HEK293 (cell line): Measurements from ENCODE around the gene DOCK1.

Source experiments
- FEZF1 ChIP-seq: fragments of 450-650 bp; formaldehyde crosslinking; IDR thresholded peaks from 2 replicates; pipeline ENCODE4 v1.5.1; 2016; ENCODE audit warnings: missing biosample characterization, missing genetic modification characterization
- SALL2 ChIP-seq: fragments of 450-650 bp; formaldehyde crosslinking; IDR thresholded peaks from 2 replicates; pipeline ENCODE4 v1.5.0; 2017; ENCODE audit warnings: missing biosample characterization, mild to moderate bottlenecking, missing genetic modification characterization, borderline replicate concordance
- TRIM28 ChIP-seq: IDR thresholded peaks from 2 replicates; pipeline ENCODE4 v1.6.1; 2011; ENCODE audit warnings: low read length, control low read depth, borderline replicate concordance
- ZBTB21 ChIP-seq: fragments of 450-650 bp; formaldehyde crosslinking; IDR thresholded peaks from 2 replicates; pipeline ENCODE4 v1.5.1; 2017; ENCODE audit warnings: missing biosample characterization, missing genetic modification characterization
- ZFP69B ChIP-seq: fragments of 450-650 bp; formaldehyde crosslinking; IDR thresholded peaks from 2 replicates; pipeline ENCODE4 v1.5.1; 2016; ENCODE audit warnings: missing biosample characterization, missing genetic modification characterization
- ZNF24 ChIP-seq: fragments of 450-650 bp; formaldehyde crosslinking; IDR thresholded peaks from 2 replicates; pipeline ENCODE4 v1.5.1; 2016; ENCODE audit warnings: missing biosample characterization, missing genetic modification characterization
- ZNF529 ChIP-seq: fragments of 450-650 bp; formaldehyde crosslinking; IDR thresholded peaks from 2 replicates; pipeline ENCODE4 v1.5.1; 2017; ENCODE audit warnings: missing genetic modification characterization, missing biosample characterization; ENCODE audit not compliant: insufficient replicate concordance
- ZNF654 ChIP-seq: fragments of 450-650 bp; formaldehyde crosslinking; IDR thresholded peaks from 2 replicates; pipeline ENCODE4 v1.5.1; 2016; ENCODE audit warnings: low read depth, missing biosample characterization, missing genetic modification characterization
- TF ChIP-seq, protein P1 (sequence below): fragments of 450-650 bp; formaldehyde crosslinking; IDR thresholded peaks from 2 replicates; pipeline ENCODE4 v1.5.1; 2016; ENCODE audit warnings: missing biosample characterization, missing genetic modification characterization
- TF ChIP-seq, protein P2 (sequence below): fragments of 450-650 bp; formaldehyde crosslinking; IDR thresholded peaks from 2 replicates; pipeline ENCODE4 v1.5.1; 2016; ENCODE audit warnings: missing biosample characterization, missing genetic modification characterization
- TF ChIP-seq, protein P3 (sequence below): fragments of 450-650 bp; IDR thresholded peaks from 2 replicates; pipeline ENCODE4 v1.5.1; 2018; ENCODE audit warnings: missing biosample characterization, mild to moderate bottlenecking, missing genetic modification characterization
- TF ChIP-seq, protein P4 (sequence below): fragments of 450-650 bp; formaldehyde crosslinking; IDR thresholded peaks from 2 replicates; pipeline ENCODE4 v1.5.1; 2016; ENCODE audit warnings: missing biosample characterization, missing genetic modification characterization

DNA sequence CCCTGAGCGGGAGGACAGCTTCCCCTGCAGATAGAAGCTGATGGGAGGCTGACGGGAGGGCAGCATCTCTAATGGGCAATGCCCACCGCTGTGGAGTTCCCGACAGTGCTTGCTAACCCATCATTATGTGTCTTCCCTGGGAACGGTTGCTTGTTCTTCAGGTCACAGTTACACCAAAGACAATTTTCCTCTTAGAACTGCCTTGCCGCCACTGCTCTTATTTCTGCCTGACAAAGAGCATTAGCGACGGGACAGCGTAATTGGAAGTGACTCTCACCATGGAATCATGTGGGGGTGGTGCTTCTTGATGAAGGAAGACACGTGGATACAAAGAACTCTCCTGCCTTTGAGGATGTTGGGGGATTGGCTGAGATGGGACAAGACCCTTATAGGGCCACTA, 562.6 kb downstream of the DOCK1 start:
- TF ChIP-seq, protein P1, sequence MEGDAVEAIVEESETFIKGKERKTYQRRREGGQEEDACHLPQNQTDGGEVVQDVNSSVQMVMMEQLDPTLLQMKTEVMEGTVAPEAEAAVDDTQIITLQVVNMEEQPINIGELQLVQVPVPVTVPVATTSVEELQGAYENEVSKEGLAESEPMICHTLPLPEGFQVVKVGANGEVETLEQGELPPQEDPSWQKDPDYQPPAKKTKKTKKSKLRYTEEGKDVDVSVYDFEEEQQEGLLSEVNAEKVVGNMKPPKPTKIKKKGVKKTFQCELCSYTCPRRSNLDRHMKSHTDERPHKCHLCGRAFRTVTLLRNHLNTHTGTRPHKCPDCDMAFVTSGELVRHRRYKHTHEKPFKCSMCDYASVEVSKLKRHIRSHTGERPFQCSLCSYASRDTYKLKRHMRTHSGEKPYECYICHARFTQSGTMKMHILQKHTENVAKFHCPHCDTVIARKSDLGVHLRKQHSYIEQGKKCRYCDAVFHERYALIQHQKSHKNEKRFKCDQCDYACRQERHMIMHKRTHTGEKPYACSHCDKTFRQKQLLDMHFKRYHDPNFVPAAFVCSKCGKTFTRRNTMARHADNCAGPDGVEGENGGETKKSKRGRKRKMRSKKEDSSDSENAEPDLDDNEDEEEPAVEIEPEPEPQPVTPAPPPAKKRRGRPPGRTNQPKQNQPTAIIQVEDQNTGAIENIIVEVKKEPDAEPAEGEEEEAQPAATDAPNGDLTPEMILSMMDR (tag by site-specific recombination) = no peak
- no peak for TF ChIP-seq ZNF529
- TF ChIP-seq ZBTB21 = no peak
- TF ChIP-seq ZFP69B (tag by site-specific recombination) = no peak
- TF ChIP-seq, protein P2, sequence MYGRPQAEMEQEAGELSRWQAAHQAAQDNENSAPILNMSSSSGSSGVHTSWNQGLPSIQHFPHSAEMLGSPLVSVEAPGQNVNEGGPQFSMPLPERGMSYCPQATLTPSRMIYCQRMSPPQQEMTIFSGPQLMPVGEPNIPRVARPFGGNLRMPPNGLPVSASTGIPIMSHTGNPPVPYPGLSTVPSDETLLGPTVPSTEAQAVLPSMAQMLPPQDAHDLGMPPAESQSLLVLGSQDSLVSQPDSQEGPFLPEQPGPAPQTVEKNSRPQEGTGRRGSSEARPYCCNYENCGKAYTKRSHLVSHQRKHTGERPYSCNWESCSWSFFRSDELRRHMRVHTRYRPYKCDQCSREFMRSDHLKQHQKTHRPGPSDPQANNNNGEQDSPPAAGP (tag by site-specific recombination) = no peak
- no peak for TF ChIP-seq FEZF1
- TF ChIP-seq, protein P3, sequence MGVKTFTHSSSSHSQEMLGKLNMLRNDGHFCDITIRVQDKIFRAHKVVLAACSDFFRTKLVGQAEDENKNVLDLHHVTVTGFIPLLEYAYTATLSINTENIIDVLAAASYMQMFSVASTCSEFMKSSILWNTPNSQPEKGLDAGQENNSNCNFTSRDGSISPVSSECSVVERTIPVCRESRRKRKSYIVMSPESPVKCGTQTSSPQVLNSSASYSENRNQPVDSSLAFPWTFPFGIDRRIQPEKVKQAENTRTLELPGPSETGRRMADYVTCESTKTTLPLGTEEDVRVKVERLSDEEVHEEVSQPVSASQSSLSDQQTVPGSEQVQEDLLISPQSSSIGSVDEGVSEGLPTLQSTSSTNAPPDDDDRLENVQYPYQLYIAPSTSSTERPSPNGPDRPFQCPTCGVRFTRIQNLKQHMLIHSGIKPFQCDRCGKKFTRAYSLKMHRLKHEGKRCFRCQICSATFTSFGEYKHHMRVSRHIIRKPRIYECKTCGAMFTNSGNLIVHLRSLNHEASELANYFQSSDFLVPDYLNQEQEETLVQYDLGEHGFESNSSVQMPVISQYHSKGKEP (tag by site-specific recombination) = no peak
- TF ChIP-seq TRIM28 = no peak
- no peak for TF ChIP-seq ZNF654 (tag by site-specific recombination)
- TF ChIP-seq SALL2 (tag by site-specific recombination) = no peak
- TF ChIP-seq ZNF24 (tag by site-specific recombination) = no peak
- TF ChIP-seq, protein P4, sequence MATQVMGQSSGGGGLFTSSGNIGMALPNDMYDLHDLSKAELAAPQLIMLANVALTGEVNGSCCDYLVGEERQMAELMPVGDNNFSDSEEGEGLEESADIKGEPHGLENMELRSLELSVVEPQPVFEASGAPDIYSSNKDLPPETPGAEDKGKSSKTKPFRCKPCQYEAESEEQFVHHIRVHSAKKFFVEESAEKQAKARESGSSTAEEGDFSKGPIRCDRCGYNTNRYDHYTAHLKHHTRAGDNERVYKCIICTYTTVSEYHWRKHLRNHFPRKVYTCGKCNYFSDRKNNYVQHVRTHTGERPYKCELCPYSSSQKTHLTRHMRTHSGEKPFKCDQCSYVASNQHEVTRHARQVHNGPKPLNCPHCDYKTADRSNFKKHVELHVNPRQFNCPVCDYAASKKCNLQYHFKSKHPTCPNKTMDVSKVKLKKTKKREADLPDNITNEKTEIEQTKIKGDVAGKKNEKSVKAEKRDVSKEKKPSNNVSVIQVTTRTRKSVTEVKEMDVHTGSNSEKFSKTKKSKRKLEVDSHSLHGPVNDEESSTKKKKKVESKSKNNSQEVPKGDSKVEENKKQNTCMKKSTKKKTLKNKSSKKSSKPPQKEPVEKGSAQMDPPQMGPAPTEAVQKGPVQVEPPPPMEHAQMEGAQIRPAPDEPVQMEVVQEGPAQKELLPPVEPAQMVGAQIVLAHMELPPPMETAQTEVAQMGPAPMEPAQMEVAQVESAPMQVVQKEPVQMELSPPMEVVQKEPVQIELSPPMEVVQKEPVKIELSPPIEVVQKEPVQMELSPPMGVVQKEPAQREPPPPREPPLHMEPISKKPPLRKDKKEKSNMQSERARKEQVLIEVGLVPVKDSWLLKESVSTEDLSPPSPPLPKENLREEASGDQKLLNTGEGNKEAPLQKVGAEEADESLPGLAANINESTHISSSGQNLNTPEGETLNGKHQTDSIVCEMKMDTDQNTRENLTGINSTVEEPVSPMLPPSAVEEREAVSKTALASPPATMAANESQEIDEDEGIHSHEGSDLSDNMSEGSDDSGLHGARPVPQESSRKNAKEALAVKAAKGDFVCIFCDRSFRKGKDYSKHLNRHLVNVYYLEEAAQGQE (tag by site-specific recombination) = no peak
